ENCODE data around the gene ZNF343.
"Not testable (repeated sequence)": the region's sequence is repeated elsewhere in the genome, so short reads cannot be mapped to it uniquely, and the experiment has no call there.

Gene ZNF343

DNA sequence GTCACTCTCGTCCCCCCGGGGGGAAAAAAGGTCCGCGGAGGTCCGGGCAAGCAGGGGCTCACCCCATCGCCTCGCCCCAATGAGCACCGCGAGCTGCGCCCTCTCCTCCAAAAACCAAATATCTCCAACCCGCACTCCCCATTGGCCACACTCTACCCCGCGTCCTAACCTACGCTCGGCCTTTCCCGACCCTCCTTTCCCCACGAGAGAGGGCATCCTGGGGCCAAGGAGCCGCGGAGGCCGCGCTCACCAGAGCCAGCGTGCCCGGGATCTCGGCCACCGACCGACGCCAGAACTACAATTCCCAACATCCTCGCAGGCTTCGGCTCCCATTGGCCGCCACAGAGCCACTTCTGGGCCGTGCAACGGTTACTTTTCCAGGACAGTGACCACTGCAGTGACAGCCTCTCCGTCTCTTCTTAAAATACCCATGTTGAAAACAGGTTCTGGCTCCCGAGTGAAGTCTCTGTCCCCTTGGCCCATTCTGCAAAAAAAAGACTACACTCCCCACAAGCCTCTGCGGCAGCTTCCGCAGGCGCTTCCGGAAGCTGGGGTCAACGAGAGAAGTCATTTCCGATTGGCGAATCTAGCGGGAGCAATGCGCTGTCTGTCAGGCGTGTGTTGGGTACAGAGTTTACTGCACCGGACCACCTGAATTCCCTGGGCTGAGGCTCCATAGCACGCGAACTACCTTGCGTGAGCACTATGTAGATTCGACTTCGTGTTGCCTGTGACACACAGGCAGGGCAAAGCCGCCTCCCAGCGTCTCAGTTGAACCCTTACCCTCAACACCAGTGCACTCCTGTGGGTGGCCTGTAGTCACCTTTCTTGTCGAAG is at the start of gene ZNF343:
Gene ZNF343 (minus strand): TSS at position 285 of the 837 bp plus-strand sequence. CDS start 15,020 bp downstream, outside the sequence.
- DNase-seq (ENCODE audit: low read depth) = peak; percentile 85

DNA sequence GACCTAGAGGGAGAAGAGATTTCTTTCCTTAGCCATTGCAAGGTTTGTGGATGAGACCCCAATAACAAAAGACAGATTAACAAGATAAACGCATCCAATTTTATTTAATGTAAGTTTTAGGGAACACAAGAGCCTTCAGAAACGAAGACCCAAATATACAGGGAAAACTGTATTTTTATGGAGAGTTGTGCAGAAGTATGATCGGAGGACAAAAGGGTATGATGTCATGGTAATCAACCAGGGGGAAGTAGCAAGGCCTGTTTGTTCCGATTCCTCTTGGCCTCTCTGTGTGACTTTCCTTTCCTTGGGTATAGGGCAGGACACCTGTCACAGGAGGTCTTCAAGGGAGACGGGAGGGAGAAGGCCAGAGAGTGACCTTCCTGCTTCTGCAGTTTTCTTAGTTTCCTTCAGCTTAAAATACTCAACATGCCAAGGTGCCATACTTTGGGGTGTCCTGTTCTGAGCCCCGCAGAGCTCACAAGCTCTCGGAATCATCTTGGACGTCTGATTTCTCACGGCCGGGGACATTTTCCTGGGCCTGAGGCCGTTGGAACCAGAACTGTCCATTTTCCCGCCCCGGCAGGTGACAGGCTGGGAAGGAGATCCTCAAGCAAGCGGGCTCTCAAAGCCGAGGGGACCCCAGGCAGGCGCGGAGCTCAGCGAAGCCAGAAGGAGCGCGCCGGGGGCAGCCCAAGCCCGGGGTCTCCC is 49.3 kb upstream of the ZNF343 start:
- DNase-seq (ENCODE audit: low read depth) = no peak

DNA sequence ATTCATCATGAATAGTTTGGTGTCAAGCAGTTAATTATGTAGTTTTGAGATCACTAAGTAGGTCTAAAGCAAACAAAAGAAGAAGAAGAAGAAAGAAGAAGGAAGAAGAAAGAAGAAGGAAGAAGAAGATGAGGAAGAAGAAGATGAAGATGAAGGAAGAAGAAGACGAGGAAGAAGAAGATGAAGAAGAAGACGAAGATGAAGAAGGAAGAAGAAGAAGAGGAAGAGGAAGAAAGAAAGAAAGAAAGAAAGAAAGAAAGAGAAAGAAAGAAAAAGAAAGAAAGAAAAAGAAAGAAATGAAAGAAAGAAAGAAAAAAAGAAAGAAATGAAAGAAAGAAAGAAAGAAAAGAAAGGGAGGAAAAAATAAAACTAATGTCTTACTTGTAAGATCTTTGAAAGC is 36.9 kb upstream of the ZNF343 start:
- no peak for DNase-seq (ENCODE audit: low read depth)

DNA sequence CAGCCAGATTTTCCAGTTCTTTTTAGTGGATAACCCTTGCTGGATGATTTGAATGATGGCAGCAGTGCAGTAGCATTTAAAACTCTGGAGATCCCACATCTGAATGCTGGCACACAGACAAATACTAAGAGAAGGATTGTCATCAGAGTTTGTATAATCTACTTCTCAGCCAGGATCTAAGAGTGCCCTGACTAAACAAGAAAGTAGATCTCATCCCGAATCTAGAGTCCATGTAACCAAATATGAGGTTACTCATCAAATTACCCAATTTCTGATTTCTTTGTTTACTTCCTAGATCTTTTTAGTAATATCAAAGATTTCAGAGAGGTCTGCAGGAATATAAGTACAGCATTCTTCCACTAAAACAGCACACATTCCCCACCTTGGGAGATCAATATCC is 35.5 kb upstream of the ZNF343 start:
- peak; percentile 17 for DNase-seq (ENCODE audit: low read depth)

DNA sequence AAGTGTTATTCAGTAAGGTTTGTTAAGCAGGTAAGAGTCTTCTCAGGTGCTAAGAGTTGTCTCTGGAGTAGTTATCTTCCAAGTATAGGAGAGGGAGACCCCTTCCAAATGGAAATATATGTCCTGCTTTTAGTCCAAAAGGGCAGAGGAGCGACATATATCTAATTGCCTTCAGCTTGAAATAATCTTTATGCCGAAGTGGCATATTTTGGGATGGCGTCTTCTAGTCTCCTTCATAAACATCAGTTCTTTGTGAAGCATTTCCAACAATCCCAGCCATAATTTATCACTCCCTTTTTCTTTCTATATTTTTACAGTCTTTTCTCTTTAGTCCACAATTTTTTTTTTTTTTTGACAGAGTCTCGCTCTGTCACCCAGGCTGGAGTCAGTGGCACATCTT is 33.6 kb upstream of the ZNF343 start:
- DNase-seq (ENCODE audit: low read depth) = no peak

DNA sequence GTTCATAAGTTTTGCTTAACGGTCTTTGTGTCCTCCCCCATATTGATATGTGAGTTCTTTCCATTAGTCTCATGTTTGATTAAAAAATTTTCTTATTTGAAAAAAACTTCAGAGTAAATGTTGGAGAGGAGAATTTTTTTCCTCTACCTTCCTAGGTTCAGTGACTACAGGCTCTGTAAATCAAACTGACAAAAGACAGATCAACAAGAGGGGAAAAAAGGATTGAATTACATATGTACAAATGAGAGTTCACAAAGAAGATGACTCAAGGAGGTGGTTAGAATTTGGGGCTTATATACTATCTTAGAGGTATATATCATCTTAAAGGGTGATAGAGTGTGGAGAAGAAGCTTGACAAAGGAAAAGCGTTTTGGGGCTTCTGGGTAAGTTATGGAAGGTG is 33.2 kb upstream of the ZNF343 start:
- no peak for DNase-seq (ENCODE audit: low read depth)

DNA sequence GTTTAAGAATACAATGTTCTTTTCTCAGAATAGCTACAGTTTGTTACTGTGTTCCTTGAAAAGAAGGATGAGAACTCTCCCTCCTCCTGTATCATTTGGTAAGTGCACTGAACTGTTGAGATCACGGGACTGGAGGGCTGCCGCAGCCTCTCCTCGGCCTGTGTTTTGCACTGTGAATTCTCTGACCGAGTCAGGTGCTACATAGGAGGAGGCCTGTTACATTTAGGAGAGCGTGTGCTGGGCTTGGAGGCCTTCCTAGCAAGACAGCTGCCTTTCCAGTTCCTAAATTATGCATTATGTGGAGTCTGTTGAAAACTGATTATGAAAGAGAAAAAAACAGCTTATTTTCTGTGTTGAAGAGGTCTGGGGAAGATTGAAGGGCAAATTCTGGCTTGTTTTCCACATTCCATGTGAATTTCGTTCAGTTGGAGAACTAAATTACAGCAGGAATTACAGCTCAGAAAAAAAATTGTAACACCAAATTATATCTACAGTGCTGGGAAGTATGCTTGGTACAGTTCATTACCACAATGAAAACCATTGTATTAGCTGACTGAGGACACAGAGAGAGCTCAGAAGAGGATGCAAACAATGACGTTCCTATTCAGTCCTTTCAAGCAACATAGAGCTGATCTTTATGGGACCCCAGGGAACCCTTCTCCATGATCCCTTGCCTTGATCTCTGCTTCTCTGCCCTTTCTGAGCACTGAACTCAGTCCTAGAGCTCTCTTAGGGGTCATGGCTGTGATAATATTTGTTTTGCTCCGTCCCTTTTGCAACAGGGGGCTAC is 30.4 kb upstream of the ZNF343 start:
- no peak for DNase-seq (ENCODE audit: low read depth)

DNA sequence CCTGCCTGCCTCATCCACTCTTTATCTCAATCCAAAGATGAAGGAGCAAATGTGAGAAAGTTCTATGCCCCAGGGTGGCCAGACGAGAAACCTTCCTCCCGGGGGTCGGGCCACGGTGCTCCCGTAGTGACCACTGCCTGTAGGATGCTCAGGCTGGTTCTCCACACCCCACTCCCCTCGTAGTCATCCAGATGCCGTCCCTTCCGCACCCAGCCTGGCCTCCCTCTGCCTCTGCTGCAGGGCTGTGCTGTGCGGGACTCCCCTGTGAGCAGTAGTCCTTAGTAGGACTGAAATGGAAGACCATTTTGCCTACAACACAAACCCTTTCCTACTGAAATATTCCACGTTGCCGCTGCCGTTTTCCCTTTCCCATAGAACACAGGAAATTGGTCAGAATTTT is 29.6 kb upstream of the ZNF343 start:
- no peak for DNase-seq (ENCODE audit: low read depth)

DNA sequence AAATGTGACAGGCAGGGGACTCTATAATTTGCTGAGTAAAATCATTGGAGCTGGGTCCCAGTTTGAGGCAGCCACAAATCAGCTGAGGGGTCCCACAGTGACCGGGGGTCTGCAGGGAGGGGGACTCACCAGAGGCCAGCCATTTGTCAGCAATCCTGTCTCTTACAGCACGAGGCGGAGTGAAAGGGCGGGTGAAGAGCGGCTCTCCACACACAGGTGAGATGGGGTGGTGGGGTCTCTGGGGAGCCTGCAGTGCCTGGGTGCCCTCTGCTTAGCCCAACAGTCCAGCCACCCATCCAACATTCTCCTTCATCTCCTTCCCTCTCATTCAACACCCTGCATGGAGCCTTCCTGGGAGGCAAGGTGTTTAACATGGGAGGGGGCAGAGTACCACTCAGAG is 28.4 kb upstream of the ZNF343 start:
- DNase-seq (ENCODE audit: low read depth) = no peak

DNA sequence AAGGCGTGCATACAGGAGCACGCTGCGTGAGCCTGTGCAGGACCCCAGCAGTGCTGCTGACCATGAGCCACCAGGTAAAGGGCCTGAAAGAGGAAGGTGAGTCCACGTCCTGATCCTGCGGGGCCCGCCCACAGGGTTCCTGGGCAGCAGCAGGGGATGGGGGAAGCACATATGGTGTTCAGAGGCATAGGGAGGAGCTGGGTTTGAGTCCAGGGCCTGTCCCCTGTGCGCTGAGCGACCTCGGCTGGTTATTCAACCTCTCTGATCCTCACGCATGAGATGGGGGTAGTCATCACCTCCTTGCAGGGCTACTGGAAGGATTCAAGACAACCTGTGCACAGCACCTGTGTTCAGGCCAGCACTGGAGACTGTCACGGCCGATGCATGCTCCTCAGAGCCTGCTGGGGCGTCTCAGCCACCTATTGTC is 27.9 kb upstream of the ZNF343 start, which contains the start of gene TMC2:
Gene TMC2 (plus strand): TSS at position 14 of the 427 bp plus-strand sequence. CDS start 49 bp downstream, at position 63.
- DNase-seq (ENCODE audit: low read depth) = no peak

DNA sequence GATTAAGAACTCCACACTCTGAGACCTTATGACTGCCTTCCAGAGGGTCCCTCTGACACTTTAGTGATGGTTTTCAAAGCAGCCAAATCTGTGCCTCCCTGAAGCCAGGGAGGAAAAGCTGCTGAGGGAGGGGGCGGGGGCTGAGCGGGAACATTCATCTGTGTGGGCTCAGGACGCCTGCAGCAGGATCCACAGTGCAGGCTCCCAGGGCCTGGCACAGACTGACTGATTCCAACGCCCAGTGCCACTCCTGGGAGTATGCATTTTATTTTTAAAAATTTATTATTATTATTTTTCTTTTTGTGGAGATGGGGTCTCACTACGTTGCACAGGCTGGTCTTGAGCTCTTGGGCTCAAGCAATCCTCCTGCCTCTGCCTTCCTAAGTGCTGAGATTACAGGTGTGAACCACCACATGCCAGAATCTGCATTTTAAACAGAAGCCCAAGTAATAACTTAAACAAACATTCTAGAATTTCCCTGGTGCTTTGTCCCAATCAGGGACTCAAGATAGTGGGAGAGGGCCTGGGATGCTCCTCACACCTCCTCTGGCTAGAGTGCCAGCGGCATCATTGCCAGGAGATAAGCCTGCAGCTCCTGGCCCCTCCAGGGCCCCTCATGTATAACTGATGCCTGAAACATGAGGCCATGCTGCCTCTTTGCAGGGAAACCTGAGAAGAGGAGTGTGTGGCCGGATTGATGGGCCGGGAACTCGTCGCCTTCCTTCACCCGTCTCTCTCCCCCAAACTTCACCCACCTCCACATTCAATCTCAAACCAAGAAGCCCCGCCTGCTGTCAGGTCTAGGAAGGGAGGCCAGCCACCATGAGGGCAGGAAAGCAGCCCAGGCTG is 27.2 kb upstream of the ZNF343 start:
- no peak for DNase-seq (ENCODE audit: low read depth)

DNA sequence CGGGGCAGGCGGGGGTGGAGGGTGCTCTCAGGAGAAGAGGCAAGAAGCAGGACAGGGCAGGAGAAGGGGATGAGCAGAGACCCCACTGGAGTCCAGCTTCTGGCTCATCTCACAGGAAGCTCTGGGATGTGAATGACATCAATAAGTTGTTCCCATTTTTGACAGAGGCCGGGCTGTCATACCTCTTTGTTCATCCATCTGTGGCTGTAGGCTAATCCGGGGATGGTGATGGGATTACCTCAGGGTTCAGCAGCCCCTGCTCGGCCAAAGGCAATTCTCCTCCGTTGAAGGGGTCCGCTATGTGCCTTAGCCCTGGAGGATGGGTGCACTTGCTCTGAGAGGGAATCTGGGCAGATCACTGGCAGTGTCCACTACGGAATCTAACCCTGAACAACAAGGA is 24.4 kb upstream of the ZNF343 start:
- no peak for DNase-seq (ENCODE audit: low read depth)

DNA sequence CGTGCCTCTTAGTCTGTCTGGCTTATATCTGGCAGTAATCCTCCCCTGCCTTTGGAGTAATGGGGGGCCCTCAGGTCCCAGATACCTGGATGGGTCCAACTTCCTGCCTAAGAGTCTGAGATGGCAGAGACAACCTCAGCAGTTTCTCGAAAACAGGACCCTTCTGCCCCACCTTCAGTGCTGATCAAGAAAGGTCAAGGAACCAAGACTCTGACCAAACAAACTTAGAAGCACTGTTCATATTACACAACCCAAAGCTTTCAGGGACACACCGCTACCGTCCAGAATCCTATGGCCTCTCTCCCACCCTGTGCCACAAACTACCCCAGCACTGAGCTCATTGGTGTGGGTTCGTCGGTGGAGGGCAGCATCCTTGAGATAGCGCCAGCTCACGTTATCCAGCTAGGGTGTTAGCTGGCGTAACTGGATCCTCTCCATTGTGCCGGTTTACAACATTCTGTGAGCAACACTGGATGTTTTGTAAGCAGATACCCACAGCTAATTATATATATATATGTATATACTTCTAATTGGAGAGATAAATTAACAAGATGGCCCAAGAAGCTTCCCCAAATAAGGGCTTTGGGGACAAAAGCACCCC is 20.1 kb upstream of the ZNF343 start:
- no peak for DNase-seq (ENCODE audit: low read depth)

DNA sequence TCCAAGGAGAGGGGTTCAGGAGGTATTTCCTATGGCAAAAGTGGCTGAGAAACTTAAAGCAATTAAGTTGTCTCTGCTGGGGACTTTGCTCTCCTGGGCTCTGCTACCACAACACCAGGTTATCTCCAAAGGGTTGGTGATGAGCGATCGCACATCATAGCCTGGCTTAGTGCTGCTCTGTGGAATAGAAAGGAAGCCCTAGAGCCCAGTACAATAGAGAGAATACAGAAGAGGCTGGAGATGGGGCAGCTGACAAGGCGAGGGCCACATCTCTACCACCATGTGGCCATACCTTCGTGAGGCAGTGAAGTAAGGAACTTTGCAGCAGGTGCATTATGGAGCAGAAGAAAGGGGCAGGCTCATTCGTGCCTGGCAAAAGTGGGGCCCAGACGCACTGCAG is 19.0 kb upstream of the ZNF343 start:
- DNase-seq (ENCODE audit: low read depth) = no peak

DNA sequence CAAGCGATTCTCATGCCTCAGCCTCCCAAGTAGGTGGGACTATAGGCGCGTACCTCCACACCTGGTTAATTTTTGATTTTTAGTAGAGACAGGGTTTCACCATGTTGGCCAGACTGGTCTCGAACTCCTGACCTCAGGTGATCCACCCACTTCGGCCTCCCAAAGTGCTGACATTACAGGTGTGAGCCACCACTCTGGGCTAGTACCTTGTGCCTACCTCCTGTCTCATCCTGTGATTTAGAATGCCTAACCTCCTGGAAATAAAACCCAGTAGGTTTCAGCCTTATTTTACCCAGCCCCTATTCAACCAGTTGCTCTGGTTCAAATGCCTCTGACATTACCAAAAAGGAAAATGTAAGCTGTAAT is 17.5 kb upstream of the ZNF343 start:
- not testable (repeated sequence) for DNase-seq (ENCODE audit: low read depth)

DNA sequence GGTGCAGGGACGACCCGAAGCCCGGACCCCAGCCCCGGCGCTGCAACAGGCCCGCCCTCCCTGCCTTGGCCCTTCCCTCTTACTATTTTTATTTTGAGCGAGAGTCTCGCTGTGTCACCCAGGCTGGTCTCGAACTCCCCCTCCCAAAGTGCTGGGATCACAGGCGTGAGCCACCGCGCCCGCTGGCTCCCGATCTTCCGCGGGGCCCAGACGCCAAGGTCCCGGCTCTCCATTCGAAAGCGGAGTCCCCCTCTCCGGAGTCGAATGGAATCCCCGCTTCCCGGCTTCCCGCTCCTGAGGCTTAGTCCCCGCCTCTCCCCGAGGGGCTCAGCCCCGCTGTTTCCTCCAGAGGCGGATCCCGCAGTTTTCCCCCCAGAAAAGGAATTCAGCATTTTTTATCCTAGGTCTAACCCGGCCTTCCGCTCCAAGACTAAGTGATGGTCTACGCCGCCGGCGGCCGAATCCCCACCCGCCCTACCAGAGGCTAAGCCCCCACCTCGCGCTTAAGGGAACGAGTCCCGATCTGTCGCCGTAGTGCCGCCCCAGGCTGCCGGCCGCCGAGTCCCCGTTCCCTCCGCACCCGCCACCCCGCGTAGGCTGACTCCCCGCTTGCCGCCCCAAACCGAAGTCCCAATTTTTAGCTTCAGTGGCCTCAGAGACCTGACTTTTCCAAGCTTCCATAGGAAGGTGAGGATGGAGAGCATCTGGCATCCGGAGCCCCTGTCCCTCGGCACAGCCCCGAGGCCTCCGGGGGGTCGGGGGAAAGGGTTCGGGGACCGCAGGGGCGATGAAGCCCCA is 16.2 kb upstream of the ZNF343 start:
- peak; percentile 17 for DNase-seq (ENCODE audit: low read depth)

DNA sequence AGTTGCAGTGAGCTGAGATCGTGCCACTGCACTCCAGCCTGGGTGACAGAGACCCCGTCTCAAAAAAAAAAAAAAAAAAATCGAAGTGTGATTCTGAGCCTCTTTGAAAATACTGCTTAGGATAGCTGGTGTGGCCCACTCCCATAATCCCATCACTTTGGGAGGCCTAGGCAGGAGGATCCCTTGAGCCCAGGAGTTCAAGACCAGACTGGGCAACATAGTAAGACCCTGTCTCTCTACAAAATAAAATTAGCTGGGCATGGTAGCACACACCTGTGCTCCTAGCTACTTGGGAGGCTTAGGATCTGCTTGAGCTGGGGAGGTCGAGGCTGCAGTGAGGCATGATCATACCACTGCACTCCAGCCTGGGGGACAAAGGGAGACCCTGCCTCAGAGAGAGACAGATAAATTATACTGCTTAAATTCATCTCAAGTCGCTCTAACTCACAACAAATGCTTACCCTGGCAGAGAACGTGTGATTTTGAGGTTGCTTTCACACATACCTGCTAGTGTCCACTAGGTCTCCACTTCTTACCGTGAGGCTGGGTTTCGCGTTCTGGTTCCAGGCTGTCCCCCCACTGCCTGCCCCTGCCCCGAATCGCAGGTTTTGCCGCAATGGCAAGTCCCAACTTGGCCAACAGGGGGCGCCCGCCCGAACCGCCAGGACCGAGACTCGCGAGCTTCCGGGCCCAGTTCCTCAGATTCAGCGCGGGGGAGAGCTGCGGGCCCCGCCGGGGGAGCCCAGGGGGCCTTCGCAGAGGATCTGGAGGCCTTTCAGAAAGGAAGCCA is 15.4 kb upstream of the ZNF343 start:
- DNase-seq (ENCODE audit: low read depth) = peak; percentile 68

DNA sequence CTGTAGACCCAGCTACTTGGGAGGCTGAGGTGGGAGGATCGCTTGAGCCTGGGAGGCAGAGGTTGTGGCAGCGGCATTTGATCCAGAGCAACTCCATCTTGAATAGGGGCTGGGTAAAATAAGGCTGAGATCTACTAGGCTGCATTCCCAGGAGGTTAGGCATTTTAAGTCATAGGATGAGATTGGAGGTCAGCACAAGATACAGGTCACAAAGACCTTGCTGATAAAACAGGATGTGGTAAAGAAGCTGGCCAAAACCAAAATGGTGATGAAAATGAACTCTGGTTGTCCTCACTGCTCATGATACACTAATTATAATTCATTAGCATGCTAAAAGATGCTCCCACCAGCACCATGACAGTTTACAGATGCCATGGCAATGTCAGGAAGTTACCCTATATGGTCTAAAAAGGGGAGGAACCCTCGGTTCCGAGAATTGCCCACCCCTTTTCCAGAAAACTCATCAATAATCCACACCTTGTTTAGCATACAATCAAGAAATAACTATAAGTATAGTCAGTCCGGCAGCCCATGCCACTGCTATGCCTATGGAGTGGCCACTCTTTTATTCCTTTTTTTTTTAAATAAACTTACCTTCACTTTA is 14.2 kb upstream of the ZNF343 start:
- DNase-seq (ENCODE audit: low read depth) = not testable (repeated sequence)
